ENCODE data around the gene NTNG2.
A peak's percentile ranks its signal among the peaks of the same experiment; 100 is the strongest.

The NTNG2 gene

GRCh38 chr9:132167192-132167591 is 5.3 kb downstream of the NTNG2 start:
- Histone ChIP-seq H2BK120ac (ENCODE audit: insufficient read depth, low read length, poor library complexity) (no peak overlapping the region), H4K91ac (ENCODE audit: low read depth, low read length) (no peak overlapping the region), H2BK12ac (ENCODE audit: low read length) (no peak overlapping the region), H3K18ac (ENCODE audit: low read length) (no peak overlapping the region), H3K14ac (ENCODE audit: low read length) (no peak overlapping the region), H4K12ac (ENCODE audit: low read depth, low read length) (no peak overlapping the region), H3K4me2 (ENCODE audit: low read length) (no peak overlapping the region), H3K9ac (ENCODE audit: low read length) (no peak overlapping the region), H3K4ac (ENCODE audit: low read depth, low read length) (no peak overlapping the region), H2AK5ac (ENCODE audit: low read length) (no peak overlapping the region), H3K27ac (ENCODE audit: low read depth, low read length) (no peak overlapping the region), H3K4me3 (ENCODE audit: low read depth, low read length) (no peak overlapping the region), H3K36me3 (ENCODE audit: control insufficient read depth in 1 of 2, insufficient read depth in 2 of 2, low read length in 2 of 2) (no peaks in the 10 kb centered on the region), H2AFZ (ENCODE audit: insufficient read depth, low read length, poor library complexity) (no peak overlapping the region), H3K27me3 (ENCODE audit: insufficient read depth, low read length) (peaks cover 37% of the 10 kb centered on the region), H3K79me2 (ENCODE audit: control insufficient read depth, insufficient read depth, low read length, poor library complexity) (no peaks in the 10 kb centered on the region), H2BK5ac (ENCODE audit: low read depth, low read length, poor library complexity) (no peak overlapping the region), H3K23ac (ENCODE audit: low read length) (no peak overlapping the region), H3K4me1 (ENCODE audit: control insufficient read depth in 1 of 2, insufficient read depth in 2 of 2, low read length in 2 of 2) (peaks cover 0 to 6% of the 10 kb centered on the region in 2 experiments), H3K9me3 (ENCODE audit: insufficient read depth, low read depth, low read length) (peaks cover 4% of the 10 kb centered on the region), H3K79me1 (ENCODE audit: low read length) (no peaks in the 10 kb centered on the region), H4K8ac (ENCODE audit: low read depth, low read length) (no peak overlapping the region)
- no peak for DNase-seq
- no CpG with 5 or more reads among the region's 7 CpGs for WGBS (ENCODE audit: extremely low coverage, insufficient coverage, insufficient read length)

GRCh38 chr9:132168347-132168746 is 6.5 kb downstream of the NTNG2 start:
- Histone ChIP-seq H3K4me3 (ENCODE audit: low read depth, low read length) (no peak overlapping the region), H3K36me3 (ENCODE audit: control insufficient read depth in 1 of 2, insufficient read depth in 2 of 2, low read length in 2 of 2) (no peaks in the 10 kb centered on the region), H2AFZ (ENCODE audit: insufficient read depth, low read length, poor library complexity) (no peak overlapping the region), H3K18ac (ENCODE audit: low read length) (no peak overlapping the region), H3K4me2 (ENCODE audit: low read length) (no peak overlapping the region), H2BK5ac (ENCODE audit: low read depth, low read length, poor library complexity) (no peak overlapping the region), H3K27me3 (ENCODE audit: insufficient read depth, low read length) (peaks cover 26% of the 10 kb centered on the region), H3K27ac (ENCODE audit: low read depth, low read length) (no peak overlapping the region), H3K9me3 (ENCODE audit: insufficient read depth, low read depth, low read length) (peaks cover 4% of the 10 kb centered on the region), H3K9ac (ENCODE audit: low read length) (no peak overlapping the region), H3K79me2 (ENCODE audit: control insufficient read depth, insufficient read depth, low read length, poor library complexity) (no peaks in the 10 kb centered on the region), H4K8ac (ENCODE audit: low read depth, low read length) (no peak overlapping the region), H3K4ac (ENCODE audit: low read depth, low read length) (no peak overlapping the region), H2BK120ac (ENCODE audit: insufficient read depth, low read length, poor library complexity) (no peak overlapping the region), H3K79me1 (ENCODE audit: low read length) (no peaks in the 10 kb centered on the region), H4K91ac (ENCODE audit: low read depth, low read length) (no peak overlapping the region), H3K23ac (ENCODE audit: low read length) (no peak overlapping the region), H2BK12ac (ENCODE audit: low read length) (no peak overlapping the region), H2AK5ac (ENCODE audit: low read length) (no peak overlapping the region), H4K12ac (ENCODE audit: low read depth, low read length) (no peak overlapping the region), H3K4me1 (ENCODE audit: control insufficient read depth in 1 of 2, insufficient read depth in 2 of 2, low read length in 2 of 2) (peaks cover 0 to 4% of the 10 kb centered on the region in 2 experiments), H3K14ac (ENCODE audit: low read length) (no peak overlapping the region)
- WGBS (ENCODE audit: extremely low coverage, insufficient coverage, insufficient read length): no CpG with 5 or more reads among the region's 8 CpGs
- no peak for DNase-seq

GRCh38 chr9:132168851-132169250 is 7.0 kb downstream of the NTNG2 start:
- no peak overlapping the region for H4K8ac ChIP-seq (ENCODE audit: low read depth, low read length)
- H3K27ac ChIP-seq (ENCODE audit: low read depth, low read length): no peak overlapping the region
- no peak overlapping the region for H2BK12ac ChIP-seq (ENCODE audit: low read length)
- H3K4ac ChIP-seq (ENCODE audit: low read depth, low read length): no peak overlapping the region
- peaks cover 7% of the 10 kb centered on the region for H3K9me3 ChIP-seq (ENCODE audit: insufficient read depth, low read depth, low read length)
- no peak overlapping the region for H3K14ac ChIP-seq (ENCODE audit: low read length)
- H2AFZ ChIP-seq (ENCODE audit: insufficient read depth, low read length, poor library complexity): no peak overlapping the region
- H3K18ac ChIP-seq (ENCODE audit: low read length): no peak overlapping the region
- no peak overlapping the region for H3K4me3 ChIP-seq (ENCODE audit: low read depth, low read length)
- no peak overlapping the region for H2AK5ac ChIP-seq (ENCODE audit: low read length)
- no peak overlapping the region for H2BK5ac ChIP-seq (ENCODE audit: low read depth, low read length, poor library complexity)
- no peak overlapping the region for H3K4me2 ChIP-seq (ENCODE audit: low read length)
- no peaks in the 10 kb centered on the region for H3K79me2 ChIP-seq (ENCODE audit: control insufficient read depth, insufficient read depth, low read length, poor library complexity)
- H4K12ac ChIP-seq (ENCODE audit: low read depth, low read length): no peak overlapping the region
- no peak overlapping the region for H4K91ac ChIP-seq (ENCODE audit: low read depth, low read length)
- H3K23ac ChIP-seq (ENCODE audit: low read length): no peak overlapping the region
- WGBS (ENCODE audit: extremely low coverage, insufficient coverage, insufficient read length): no CpG with 5 or more reads among the region's 7 CpGs
- H2BK120ac ChIP-seq (ENCODE audit: insufficient read depth, low read length, poor library complexity): no peak overlapping the region
- H3K4me1 ChIP-seq (ENCODE audit: control insufficient read depth in 1 of 2, insufficient read depth in 2 of 2, low read length in 2 of 2): peaks cover 0 to 4% of the 10 kb centered on the region in 2 experiments
- H3K27me3 ChIP-seq (ENCODE audit: insufficient read depth, low read length): peaks cover 21% of the 10 kb centered on the region
- no peaks in the 10 kb centered on the region for H3K79me1 ChIP-seq (ENCODE audit: low read length)
- no peak overlapping the region for H3K9ac ChIP-seq (ENCODE audit: low read length)
- DNase-seq: no peak
- H3K36me3 ChIP-seq (ENCODE audit: control insufficient read depth in 1 of 2, insufficient read depth in 2 of 2, low read length in 2 of 2): no peaks in the 10 kb centered on the region

GRCh38 chr9:132169672-132170392 is 8.0 kb downstream of the NTNG2 start:
- H3K27me3 ChIP-seq (ENCODE audit: insufficient read depth, low read length): peaks cover 11% of the 10 kb centered on the region
- no peak overlapping the region for H3K4ac ChIP-seq (ENCODE audit: low read depth, low read length)
- H4K8ac ChIP-seq (ENCODE audit: low read depth, low read length): no peak overlapping the region
- no peak overlapping the region for H3K4me2 ChIP-seq (ENCODE audit: low read length)
- peaks cover 5% of the 10 kb centered on the region for H3K9me3 ChIP-seq (ENCODE audit: insufficient read depth, low read depth, low read length)
- H4K91ac ChIP-seq (ENCODE audit: low read depth, low read length): no peak overlapping the region
- no peaks in the 10 kb centered on the region for H3K36me3 ChIP-seq (ENCODE audit: control insufficient read depth in 1 of 2, insufficient read depth in 2 of 2, low read length in 2 of 2)
- H3K14ac ChIP-seq (ENCODE audit: low read length): no peak overlapping the region
- no peak overlapping the region for H3K18ac ChIP-seq (ENCODE audit: low read length)
- peak in 1 of 2 donors; percentile 47 for DNase-seq
- peaks cover 0 to 4% of the 10 kb centered on the region in 2 experiments for H3K4me1 ChIP-seq (ENCODE audit: control insufficient read depth in 1 of 2, insufficient read depth in 2 of 2, low read length in 2 of 2)
- H3K23ac ChIP-seq (ENCODE audit: low read length): no peak overlapping the region
- no peaks in the 10 kb centered on the region for H3K79me2 ChIP-seq (ENCODE audit: control insufficient read depth, insufficient read depth, low read length, poor library complexity)
- WGBS (ENCODE audit: extremely low coverage, insufficient coverage, insufficient read length): no CpG with 5 or more reads among the region's 26 CpGs
- H3K4me3 ChIP-seq (ENCODE audit: low read depth, low read length): no peak overlapping the region
- no peaks in the 10 kb centered on the region for H3K79me1 ChIP-seq (ENCODE audit: low read length)
- no peak overlapping the region for H2BK12ac ChIP-seq (ENCODE audit: low read length)
- H2AFZ ChIP-seq (ENCODE audit: insufficient read depth, low read length, poor library complexity): no peak overlapping the region
- no peak overlapping the region for H2BK5ac ChIP-seq (ENCODE audit: low read depth, low read length, poor library complexity)
- no peak overlapping the region for H3K27ac ChIP-seq (ENCODE audit: low read depth, low read length)
- no peak overlapping the region for H3K9ac ChIP-seq (ENCODE audit: low read length)
- no peak overlapping the region for H4K12ac ChIP-seq (ENCODE audit: low read depth, low read length)
- H2BK120ac ChIP-seq (ENCODE audit: insufficient read depth, low read length, poor library complexity): no peak overlapping the region
- H2AK5ac ChIP-seq (ENCODE audit: low read length): no peak overlapping the region

Data from trophoblast cell (in vitro differentiated cells and primary cell).